GM13977 (cell line): ENCODE results near the gene CLSTN2.

Experiments used
- DNase-seq: peaks from one replicate; pipeline ENCODE4 v3.0.0; 2012; ENCODE audit warnings: low spot score
- in situ Hi-C: fragments of 300-500 bp; cut with MboI; formaldehyde crosslinking; loops from one replicate; pipeline ENCODE4 v1.12.0; 2022; ENCODE audit warnings: low sequenced_read_pairs, low pct_unique_long_range_greater_than_20kb, mixed read lengths, inconsistent platforms; ENCODE audit not compliant: unreplicated experiment
- TF ChIP-seq, protein P1 (sequence below): IDR thresholded peaks from 2 replicates; pipeline ENCODE4 v1.5.1; 2012; ENCODE audit warnings: mild to moderate bottlenecking, control low read depth; ENCODE audit not compliant: insufficient read depth; ENCODE audit errors: extremely low read depth, missing control alignments

Gene CLSTN2

DNA sequence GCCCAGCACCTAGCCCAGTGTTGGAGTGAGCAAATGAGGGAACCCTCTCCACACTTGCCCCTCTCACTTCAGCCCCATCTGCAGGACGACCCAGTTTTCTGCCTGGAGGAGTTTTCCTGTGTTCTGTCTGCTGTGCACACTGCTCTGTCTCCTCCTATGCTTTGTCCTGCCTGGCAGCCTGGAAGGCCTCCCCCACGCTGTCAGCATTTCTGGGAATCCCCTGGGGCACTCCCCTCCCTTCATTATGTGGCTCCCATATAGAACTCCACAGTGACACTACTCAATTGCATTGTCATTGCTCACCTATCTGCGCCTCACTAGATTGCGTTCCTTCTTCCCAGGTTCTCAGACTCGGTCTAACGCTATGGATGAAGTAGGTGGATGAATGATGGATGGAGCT lies 13.9 kb downstream of the CLSTN2 start:
- no peak for DNase-seq
- in situ Hi-C loops = no loop called here
- TF ChIP-seq, protein P1, sequence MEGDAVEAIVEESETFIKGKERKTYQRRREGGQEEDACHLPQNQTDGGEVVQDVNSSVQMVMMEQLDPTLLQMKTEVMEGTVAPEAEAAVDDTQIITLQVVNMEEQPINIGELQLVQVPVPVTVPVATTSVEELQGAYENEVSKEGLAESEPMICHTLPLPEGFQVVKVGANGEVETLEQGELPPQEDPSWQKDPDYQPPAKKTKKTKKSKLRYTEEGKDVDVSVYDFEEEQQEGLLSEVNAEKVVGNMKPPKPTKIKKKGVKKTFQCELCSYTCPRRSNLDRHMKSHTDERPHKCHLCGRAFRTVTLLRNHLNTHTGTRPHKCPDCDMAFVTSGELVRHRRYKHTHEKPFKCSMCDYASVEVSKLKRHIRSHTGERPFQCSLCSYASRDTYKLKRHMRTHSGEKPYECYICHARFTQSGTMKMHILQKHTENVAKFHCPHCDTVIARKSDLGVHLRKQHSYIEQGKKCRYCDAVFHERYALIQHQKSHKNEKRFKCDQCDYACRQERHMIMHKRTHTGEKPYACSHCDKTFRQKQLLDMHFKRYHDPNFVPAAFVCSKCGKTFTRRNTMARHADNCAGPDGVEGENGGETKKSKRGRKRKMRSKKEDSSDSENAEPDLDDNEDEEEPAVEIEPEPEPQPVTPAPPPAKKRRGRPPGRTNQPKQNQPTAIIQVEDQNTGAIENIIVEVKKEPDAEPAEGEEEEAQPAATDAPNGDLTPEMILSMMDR = no peak

DNA sequence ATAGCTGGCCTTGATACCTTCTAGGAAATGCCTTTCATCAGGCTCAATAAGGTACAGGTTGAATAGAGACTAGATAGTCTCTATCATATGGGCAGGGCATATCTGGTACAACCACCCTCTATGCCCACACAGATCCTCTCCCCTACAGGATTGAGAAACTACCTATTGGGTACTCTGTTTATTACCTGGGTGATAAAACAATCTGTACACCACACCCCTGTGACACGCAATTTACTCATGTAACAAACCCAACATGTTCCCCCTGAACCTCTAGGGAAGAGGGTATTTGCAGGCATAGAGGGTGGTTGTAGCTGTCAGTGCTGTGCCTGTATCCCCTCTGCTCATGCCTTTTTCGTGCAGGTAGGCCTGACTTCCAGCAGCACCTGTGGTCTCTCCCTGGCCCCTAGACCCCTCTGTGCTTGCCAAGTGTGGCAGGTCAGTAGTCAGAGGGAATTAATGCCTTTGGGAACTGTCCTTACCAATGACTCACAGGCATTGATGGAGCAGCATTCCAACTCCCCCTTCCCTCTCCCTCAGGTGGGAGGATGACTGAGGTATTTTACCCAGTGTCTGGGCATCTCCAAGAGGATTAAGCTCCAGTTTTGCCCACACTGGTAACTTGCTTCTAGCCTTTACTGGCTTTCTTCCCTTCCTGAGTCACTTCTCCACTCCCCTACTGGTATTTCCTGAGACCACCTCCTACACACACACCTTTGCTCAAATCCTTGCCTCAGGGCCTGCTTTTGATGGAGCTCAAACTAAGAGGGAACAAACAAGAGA lies 18.3 kb downstream of the CLSTN2 start:
- TF ChIP-seq, protein P1 = no peak
- DNase-seq = no peak
- in situ Hi-C loops = no loop called here

DNA sequence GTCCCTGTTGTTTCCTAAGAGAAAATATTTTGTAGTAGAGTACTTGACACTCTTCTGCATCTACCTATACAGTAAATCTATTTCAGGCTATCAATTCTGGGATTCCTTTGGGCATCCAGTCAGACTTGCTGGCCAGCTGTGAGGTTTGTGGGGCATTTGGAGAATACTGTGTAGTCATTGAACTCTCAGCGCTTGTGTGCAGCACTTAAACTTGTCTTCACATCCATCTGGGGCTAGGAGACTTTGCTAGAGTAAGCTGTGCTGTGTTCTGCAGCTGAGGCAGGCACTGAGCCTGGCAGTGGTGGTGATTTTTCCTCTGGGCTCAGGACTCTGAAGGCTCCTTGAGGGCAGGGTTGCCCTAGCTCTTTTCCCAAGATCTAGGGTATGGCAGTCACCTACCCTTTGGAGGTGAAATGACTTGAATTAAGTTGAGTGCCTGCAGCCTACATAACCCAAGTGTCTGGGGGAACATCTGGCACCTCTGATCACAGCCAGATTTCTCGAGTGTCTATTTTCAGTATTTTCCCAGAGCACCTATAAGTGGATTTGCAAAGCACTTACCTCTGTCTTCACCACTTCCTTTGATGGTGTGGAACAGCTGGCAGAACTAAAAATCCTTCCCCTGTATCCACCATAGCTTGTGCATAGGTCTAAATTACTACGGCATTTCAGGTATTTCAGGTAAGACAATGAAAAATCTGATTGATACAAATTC lies 19.3 kb downstream of the CLSTN2 start:
- TF ChIP-seq, protein P1 = no peak
- DNase-seq = no peak
- in situ Hi-C loops = no loop called here

DNA sequence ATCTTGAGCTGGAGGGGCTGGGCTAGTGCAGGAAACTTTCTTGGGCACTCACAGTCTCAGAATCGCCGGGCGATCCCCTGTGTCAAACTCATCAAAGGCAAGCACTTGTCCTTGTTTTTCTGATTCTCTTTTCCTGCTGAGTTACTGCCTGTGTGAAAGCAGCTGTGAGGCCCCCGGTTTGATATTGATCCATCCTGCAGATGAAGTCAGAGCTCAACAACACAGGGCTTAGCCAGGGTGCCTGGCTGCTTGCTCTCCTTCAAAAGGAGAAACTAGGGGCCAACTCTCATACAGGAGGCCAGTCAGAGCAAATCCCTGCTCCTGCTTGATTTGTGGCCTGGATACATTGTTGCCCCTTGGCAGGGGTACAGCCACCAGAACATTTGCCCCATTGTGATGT lies 22.9 kb downstream of the CLSTN2 start:
- no peak for DNase-seq
- TF ChIP-seq, protein P1 = no peak
- in situ Hi-C loops = no loop called here

DNA sequence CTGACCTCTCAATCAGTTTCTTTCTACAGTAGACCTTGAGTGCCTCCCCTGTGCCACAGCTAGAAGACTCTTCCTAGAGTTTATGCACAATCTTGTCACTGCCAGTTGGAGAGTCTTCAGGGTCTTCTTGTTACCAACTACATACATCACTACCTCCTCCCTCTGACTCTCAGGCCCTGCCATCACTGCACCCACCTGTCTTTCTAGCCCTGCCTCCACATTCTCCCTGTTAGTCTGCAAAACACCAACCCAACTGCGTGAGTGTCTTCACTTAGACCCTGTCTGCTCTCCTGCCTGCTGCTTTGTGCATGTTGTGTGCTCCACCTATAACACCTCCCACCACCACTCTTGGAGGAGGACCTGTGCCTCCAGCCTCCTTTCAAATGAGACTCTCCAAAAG lies 34.4 kb downstream of the CLSTN2 start:
- no peak for DNase-seq
- in situ Hi-C loops = no loop called here
- TF ChIP-seq, protein P1 = no peak

DNA sequence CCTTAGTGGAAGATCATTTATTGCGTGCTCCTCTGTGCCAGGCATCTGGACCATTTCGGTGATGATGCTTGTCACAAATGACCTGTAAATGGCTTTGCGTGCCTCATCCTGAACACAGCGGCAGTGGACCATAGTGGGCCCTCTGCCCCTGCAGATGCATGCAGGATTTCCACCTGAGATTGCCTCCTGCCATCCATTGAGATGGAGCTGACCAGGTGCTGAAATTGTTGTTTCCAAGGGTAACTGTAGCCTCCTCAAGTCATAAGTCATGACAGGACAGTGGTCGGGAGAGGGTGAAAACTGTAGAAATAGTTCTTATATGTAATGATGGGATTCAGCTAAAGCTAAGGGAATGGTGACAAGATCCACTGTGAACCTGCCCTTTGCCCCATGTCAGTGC lies 35.5 kb downstream of the CLSTN2 start:
- TF ChIP-seq, protein P1 = no peak
- DNase-seq = no peak
- in situ Hi-C loops = no loop called here
